H9 (cell line): ENCODE results near the gene TNFAIP8L1. TPM values are rescaled to one million over a fixed set of nuclear protein-coding genes. Genes with fewer than 3 reads are reported as not detected.

Experiments
- DNase-seq: peaks from one replicate; pipeline ENCODE4 v3.0.0-alpha.2; 2017
- H2AFZ ChIP-seq: one replicate; pipeline ENCODE4 v1.6.1; 2013; ENCODE audit warnings: mild to moderate bottlenecking, low read length, control low read depth, moderate library complexity
- H2AK5ac ChIP-seq: 2 replicates; pipeline ENCODE4 v1.6.1; 2013; ENCODE audit warnings: low read length, control low read depth, mixed read lengths; ENCODE audit not compliant: insufficient read length
- H2BK120ac ChIP-seq: one replicate; pipeline ENCODE4 v1.6.1; 2013; ENCODE audit warnings: low read depth, mild to moderate bottlenecking, low read length, control low read depth, inconsistent platforms; ENCODE audit not compliant: poor library complexity, severe bottlenecking
- H2BK12ac ChIP-seq: 2 replicates; pipeline ENCODE4 v1.6.1; 2013; ENCODE audit warnings: low read length, control low read depth, mixed read lengths, low read depth; ENCODE audit not compliant: insufficient read length
- H2BK15ac ChIP-seq: 2 replicates; pipeline ENCODE4 v1.6.1; 2013; ENCODE audit warnings: low read depth, low read length, control low read depth
- H2BK20ac ChIP-seq: one replicate; pipeline ENCODE4 v1.6.1; 2013; ENCODE audit warnings: low read depth, mild to moderate bottlenecking, low read length, control low read depth, inconsistent platforms; ENCODE audit not compliant: poor library complexity, severe bottlenecking
- H2BK5ac ChIP-seq: 2 replicates; pipeline ENCODE4 v1.6.1; 2013; ENCODE audit warnings: low read length, control low read depth, mixed read lengths; ENCODE audit not compliant: insufficient read length
- H3K14ac ChIP-seq: 2 replicates; pipeline ENCODE4 v1.6.1; 2013; ENCODE audit warnings: low read length, control low read depth; ENCODE audit not compliant: insufficient read depth
- H3K18ac ChIP-seq: 2 replicates; pipeline ENCODE4 v1.6.1; 2013; ENCODE audit warnings: low read depth, mild to moderate bottlenecking, mixed read lengths, low read length, control low read depth; ENCODE audit not compliant: insufficient read length
- H3K23ac ChIP-seq: 2 replicates; pipeline ENCODE4 v1.6.1; 2013; ENCODE audit warnings: low read length, control low read depth, mixed read lengths, low read depth; ENCODE audit not compliant: insufficient read length
- H3K23me2 ChIP-seq: 2 replicates; pipeline ENCODE4 v1.6.1; 2013; ENCODE audit warnings: low read depth, mild to moderate bottlenecking, mixed read lengths, low read length, control low read depth; ENCODE audit not compliant: insufficient read length, poor library complexity, severe bottlenecking
- H3K27ac ChIP-seq: 2 replicates; pipeline ENCODE4 v1.5.1; 2013; ENCODE audit warnings: low read length, control low read depth, mixed read lengths, low read depth; ENCODE audit not compliant: insufficient read length
- H3K27me3 ChIP-seq: 2 replicates; pipeline ENCODE4 v1.6.1; 2013; ENCODE audit warnings: low read length, control low read depth, inconsistent platforms; ENCODE audit not compliant: insufficient read depth
- H3K4ac ChIP-seq: 2 replicates; pipeline ENCODE4 v1.6.1; 2013; ENCODE audit warnings: low read depth, mild to moderate bottlenecking, control low read depth, inconsistent platforms, low read length, moderate library complexity
- H3K4me1 ChIP-seq: 2 replicates; pipeline ENCODE4 v1.6.1; 2013; ENCODE audit warnings: low read length, control low read depth, inconsistent platforms; ENCODE audit not compliant: insufficient read depth
- H3K4me2 ChIP-seq: 2 replicates; pipeline ENCODE4 v1.6.1; 2013; ENCODE audit warnings: low read length, control low read depth, mixed read lengths; ENCODE audit not compliant: insufficient read length, insufficient read depth
- H3K56ac ChIP-seq: 2 replicates; pipeline ENCODE4 v1.6.1; 2013; ENCODE audit warnings: low read depth, mild to moderate bottlenecking, mixed read lengths, low read length, control low read depth; ENCODE audit not compliant: insufficient read length
- H3K79me1 ChIP-seq: 2 replicates; pipeline ENCODE4 v1.6.1; 2013; ENCODE audit warnings: low read depth, mild to moderate bottlenecking, moderate library complexity, low read length, control low read depth, inconsistent platforms; ENCODE audit not compliant: insufficient read depth, poor library complexity, severe bottlenecking
- H3K79me2 ChIP-seq: 2 replicates; pipeline ENCODE4 v1.6.1; 2013; ENCODE audit warnings: low read length, control low read depth, inconsistent platforms; ENCODE audit not compliant: insufficient read depth
- H3K9ac ChIP-seq: 2 replicates; pipeline ENCODE4 v1.6.1; 2013; ENCODE audit warnings: low read length, control low read depth, mixed read lengths; ENCODE audit not compliant: insufficient read length; ENCODE audit errors: extremely low read depth
- H3K9me3 ChIP-seq: one replicate; pipeline ENCODE4 v1.6.1; 2013; ENCODE audit warnings: low read depth, low read length, inconsistent platforms; ENCODE audit not compliant: control insufficient read depth
- H3T11ph ChIP-seq: one replicate; pipeline ENCODE4 v1.6.1; 2013; ENCODE audit warnings: mild to moderate bottlenecking, low read length, control low read depth, inconsistent platforms
- H4K20me1 ChIP-seq: one replicate; pipeline ENCODE4 v1.6.1; 2013; ENCODE audit not compliant: control insufficient read depth, insufficient read length, insufficient read depth
- H4K5ac ChIP-seq: 2 replicates; pipeline ENCODE4 v1.6.1; 2013; ENCODE audit warnings: low read depth, mild to moderate bottlenecking, mixed read lengths, low read length, control low read depth; ENCODE audit not compliant: insufficient read length
- H4K8ac ChIP-seq: replicated peaks from 2 replicates; pipeline ENCODE4 v1.6.1; 2013; ENCODE audit warnings: low read length, control low read depth, mixed read lengths, low read depth; ENCODE audit not compliant: insufficient read length
- H4K91ac ChIP-seq: 2 replicates; pipeline ENCODE4 v1.6.1; 2013; ENCODE audit warnings: low read depth, mild to moderate bottlenecking, moderate library complexity, mixed read lengths, low read length, control low read depth; ENCODE audit not compliant: insufficient read length
- H3K27ac Mint-ChIP-seq, 3 experiments: 2 replicates in 2 of 3; 3 replicates in 1 of 3; pipeline ENCODE4 v1.8.0; 2020 to 2021; ENCODE audit warnings: mixed read lengths in 3 of 3, mild to moderate bottlenecking in 1 of 3, moderate library complexity in 1 of 3
- H3K27me3 Mint-ChIP-seq: 2 replicates; pipeline ENCODE4 v1.8.0; 2021; ENCODE audit warnings: low read depth, mild to moderate bottlenecking, moderate library complexity, mixed read lengths
- H3K36me3 Mint-ChIP-seq, 3 experiments: 2 replicates in 2 of 3; 3 replicates in 1 of 3; pipeline ENCODE4 v1.8.0; 2020 to 2021; ENCODE audit warnings: low read depth in 3 of 3, mixed read lengths in 3 of 3; ENCODE audit not compliant: insufficient read depth in 1 of 3
- H3K4me1 Mint-ChIP-seq, 2 experiments: 2 replicates each; pipeline ENCODE4 v1.8.0; 2020; ENCODE audit warnings: mixed read lengths in 2 of 2
- H3K4me3 Mint-ChIP-seq, 2 experiments: 2 replicates in 1 of 2; 3 replicates in 1 of 2; pipeline ENCODE4 v1.8.0; 2020 to 2021; ENCODE audit warnings: mild to moderate bottlenecking in 2 of 2, mixed read lengths in 2 of 2, moderate library complexity in 1 of 2
- H3K9me3 Mint-ChIP-seq, 2 experiments: 2 replicates in 1 of 2; 3 replicates in 1 of 2; pipeline ENCODE4 v1.8.0; 2020; ENCODE audit warnings: mild to moderate bottlenecking in 2 of 2, mixed read lengths in 2 of 2, moderate library complexity in 1 of 2
- WGBS: extraction: QIAGEN DNeasy Blood & Tissue Kit; methylation state at CpG from one replicate; pipeline ENCODE4 v1.1.7; 2013; ENCODE audit warnings: missing lambda C conversion rate, low lambda C conversion rate, mixed read lengths; ENCODE audit not compliant: insufficient read length; ENCODE audit errors: extremely low coverage; 5-methylcytosine and 5-hydroxymethylcytosine counted together
- total RNA-seq: library from RNA; stranded (reverse); gene quantifications from 2 replicates; pipeline ENCODE4 v1.2.1, GENCODE V29; 2021
- TF ChIP-seq, protein P1 (sequence below): fragments of 200-600 bp; sonication (generic); conservative IDR thresholded peaks from 3 replicates; pipeline ENCODE4 v1.8.0; 2021; ENCODE audit warnings: antibody characterized with exemption, mild to moderate bottlenecking

The TNFAIP8L1 gene
- total RNA-seq, 1 experiment from 2014 or later: 4.2 TPM

DNA sequence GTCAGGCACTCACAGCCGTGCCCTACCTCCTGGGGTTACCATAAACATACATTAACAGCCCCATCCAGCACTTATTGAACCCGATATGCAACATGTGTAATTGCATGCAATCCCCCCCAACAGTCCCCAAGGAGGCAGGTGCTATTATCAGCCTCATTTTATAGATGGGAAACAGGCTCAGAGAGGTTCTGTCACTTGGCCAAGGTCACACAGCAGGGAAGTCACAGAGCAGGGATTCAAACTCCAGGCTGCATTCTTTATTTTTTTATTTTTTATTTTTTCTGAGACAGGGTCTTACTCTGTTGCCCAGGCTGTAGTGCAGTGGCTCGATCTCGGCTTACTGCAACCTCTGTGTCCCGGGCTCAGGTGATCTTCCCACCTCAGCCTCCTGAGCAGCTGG, 38.4 kb upstream of the TNFAIP8L1 start:
- H3K27me3 Mint-ChIP-seq: peaks cover 54% of the 10 kb centered on the region
- H3K36me3 Mint-ChIP-seq: no peaks in the 10 kb centered on the region; a peak in 1 of 7 replicates
- H2BK5ac ChIP-seq: no peak overlapping the region
- H3K4me3 Mint-ChIP-seq: no peak overlapping the region; a peak in 1 of 5 replicates
- no peak overlapping the region for H2BK12ac ChIP-seq
- H3K4me2 ChIP-seq: no peak overlapping the region
- H3K27me3 ChIP-seq: no peaks in the 10 kb centered on the region; the same call in 1 of the 2 replicates
- H3T11ph ChIP-seq: no peak overlapping the region
- no peak overlapping the region for H4K91ac ChIP-seq
- no peaks in the 10 kb centered on the region for H3K9me3 ChIP-seq
- no peaks in the 10 kb centered on the region for H3K79me1 ChIP-seq
- H3K23me2 ChIP-seq: peaks cover 11% of the 10 kb centered on the region
- H2AFZ ChIP-seq: no peak overlapping the region
- TF ChIP-seq, protein P1, sequence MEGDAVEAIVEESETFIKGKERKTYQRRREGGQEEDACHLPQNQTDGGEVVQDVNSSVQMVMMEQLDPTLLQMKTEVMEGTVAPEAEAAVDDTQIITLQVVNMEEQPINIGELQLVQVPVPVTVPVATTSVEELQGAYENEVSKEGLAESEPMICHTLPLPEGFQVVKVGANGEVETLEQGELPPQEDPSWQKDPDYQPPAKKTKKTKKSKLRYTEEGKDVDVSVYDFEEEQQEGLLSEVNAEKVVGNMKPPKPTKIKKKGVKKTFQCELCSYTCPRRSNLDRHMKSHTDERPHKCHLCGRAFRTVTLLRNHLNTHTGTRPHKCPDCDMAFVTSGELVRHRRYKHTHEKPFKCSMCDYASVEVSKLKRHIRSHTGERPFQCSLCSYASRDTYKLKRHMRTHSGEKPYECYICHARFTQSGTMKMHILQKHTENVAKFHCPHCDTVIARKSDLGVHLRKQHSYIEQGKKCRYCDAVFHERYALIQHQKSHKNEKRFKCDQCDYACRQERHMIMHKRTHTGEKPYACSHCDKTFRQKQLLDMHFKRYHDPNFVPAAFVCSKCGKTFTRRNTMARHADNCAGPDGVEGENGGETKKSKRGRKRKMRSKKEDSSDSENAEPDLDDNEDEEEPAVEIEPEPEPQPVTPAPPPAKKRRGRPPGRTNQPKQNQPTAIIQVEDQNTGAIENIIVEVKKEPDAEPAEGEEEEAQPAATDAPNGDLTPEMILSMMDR: no peak
- no peaks in the 10 kb centered on the region for H3K79me2 ChIP-seq
- no peak overlapping the region for H3K23ac ChIP-seq
- no peak overlapping the region for H2AK5ac ChIP-seq
- H4K5ac ChIP-seq: no peak overlapping the region
- no peak overlapping the region for H4K8ac ChIP-seq
- no peak overlapping the region for H3K27ac ChIP-seq
- no peak overlapping the region for H3K4ac ChIP-seq
- no CpG with 5 or more reads among the region's 5 CpGs for WGBS
- DNase-seq: no peak
- H3K4me1 Mint-ChIP-seq: peaks cover 4 to 9% of the 10 kb centered on the region in 2 experiments; a peak in 3 of 4 replicates
- no peak overlapping the region for H3K56ac ChIP-seq
- no peak overlapping the region for H2BK20ac ChIP-seq
- no peak overlapping the region for H3K14ac ChIP-seq
- no peak overlapping the region for H3K27ac Mint-ChIP-seq
- no peaks in the 10 kb centered on the region for H4K20me1 ChIP-seq
- H3K9ac ChIP-seq: no peak overlapping the region
- no peaks in the 10 kb centered on the region for H3K4me1 ChIP-seq
- no peak overlapping the region for H2BK120ac ChIP-seq
- no peak overlapping the region for H3K18ac ChIP-seq
- H3K9me3 Mint-ChIP-seq: no peaks in the 10 kb centered on the region; a peak in 2 of 5 replicates
- H2BK15ac ChIP-seq: no peak overlapping the region
